Esophagus muscularis mucosa (tissue), 4 donors: ENCODE data around the gene MIEF2.

ENCODE experiments used
- CTCF ChIP-seq, 3 experiments: fragments of 200-600 bp in 2 of 3; fragments of 450-650 bp in 1 of 3; sonication (generic) in 2 of 3; IDR thresholded peaks; one replicate each; pipeline ENCODE4 v1.5.1; 2017 to 2019; ENCODE audit warnings: antibody characterized with exemption in 3 of 3, mild to moderate bottlenecking in 2 of 3, moderate library complexity in 1 of 3
- EP300 ChIP-seq: sonication (generic); formaldehyde crosslinking; IDR thresholded peaks from one replicate; pipeline ENCODE4 v1.6.1; 2017; ENCODE audit warnings: antibody characterized with exemption
- POLR2A ChIP-seq: fragments of 450-650 bp; IDR thresholded peaks from one replicate; pipeline ENCODE4 v1.6.1; 2017; ENCODE audit warnings: antibody characterized with exemption, moderate library complexity, mild to moderate bottlenecking, low read depth
- POLR2AphosphoS5 ChIP-seq, 2 donors: sonication (generic); formaldehyde crosslinking; IDR thresholded peaks; one replicate each; pipeline ENCODE4 v1.6.1; 2017; ENCODE audit warnings: antibody characterized with exemption in 2 of 2

DNA sequence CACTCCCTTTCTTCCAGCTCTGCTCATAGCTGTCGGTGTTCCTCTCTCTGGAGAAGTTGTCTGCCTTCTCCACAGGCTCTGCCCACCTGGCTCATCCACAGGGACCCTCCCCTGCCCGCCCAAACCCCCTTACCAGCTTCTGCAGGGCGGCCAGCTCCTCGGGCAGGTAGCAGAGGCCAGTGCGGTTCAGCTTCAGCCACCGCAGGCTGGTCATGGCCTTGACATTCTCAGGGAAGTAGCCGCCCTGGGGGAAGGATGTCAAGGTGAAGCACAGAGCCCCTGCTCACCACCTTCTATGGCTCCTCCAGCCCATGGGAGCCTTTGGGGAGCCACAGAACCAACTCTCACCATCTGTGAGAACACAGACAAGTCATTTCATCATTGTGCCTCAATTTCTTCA is 3.7 kb upstream of the MIEF2 start:
- TF ChIP-seq CTCF (IDR thresholded peaks at IDR 0.05) (no peak), POLR2A (no peak), POLR2AphosphoS5 (IDR thresholded peaks at IDR 0.05) (no peak), EP300 (no peak)
